Measurements from ENCODE around the gene MAT1A.

MAT1A gene

GRCh38 chr10:80281784-80282765, 7.4 kb downstream of the MAT1A start:
- DNase-seq (ENCODE audit: low read depth in 2 of 2): no peak

- no peak for DNase-seq (ENCODE audit: low read depth in 2 of 2)
These were observed 8.2 kb downstream of the MAT1A start for GRCh38 chr10:80281292-80281691.

GRCh38 chr10:80280071-80280800, 9.2 kb downstream of the MAT1A start:
- no peak for DNase-seq (ENCODE audit: low read depth in 2 of 2)

GRCh38 chr10:80279146-80279545, 10.3 kb downstream of the MAT1A start:
- no peak for DNase-seq (ENCODE audit: low read depth in 2 of 2)

GRCh38 chr10:80278480-80278879, 11.0 kb downstream of the MAT1A start:
- no peak for DNase-seq (ENCODE audit: low read depth in 2 of 2)

GRCh38 chr10:80277567-80278250, 11.7 kb downstream of the MAT1A start:
- no peak for DNase-seq (ENCODE audit: low read depth in 2 of 2)

GRCh38 chr10:80277016-80277415, 12.4 kb downstream of the MAT1A start:
- no peak for DNase-seq (ENCODE audit: low read depth in 2 of 2)

- DNase-seq (ENCODE audit: low read depth in 2 of 2): no peak
These were observed 13.1 kb downstream of the MAT1A start for GRCh38 chr10:80276335-80276734.

GRCh38 chr10:80275756-80276155, 13.7 kb downstream of the MAT1A start:
- DNase-seq (ENCODE audit: low read depth in 2 of 2): no peak

- DNase-seq (ENCODE audit: low read depth in 2 of 2): no peak
These were observed 14.3 kb downstream of the MAT1A start for GRCh38 chr10:80275135-80275498.

GRCh38 chr10:80274396-80275134, 14.9 kb downstream of the MAT1A start:
- no peak for DNase-seq (ENCODE audit: low read depth in 2 of 2)

GRCh38 chr10:80273523-80274170, 15.8 kb downstream of the MAT1A start:
- DNase-seq (ENCODE audit: low read depth in 2 of 2): no peak

- no peak for DNase-seq (ENCODE audit: low read depth in 2 of 2)
These were observed 16.5 kb downstream of the MAT1A start for GRCh38 chr10:80272793-80273522.

- no peak for DNase-seq (ENCODE audit: low read depth in 2 of 2)
These were observed 18.0 kb downstream of the MAT1A start for GRCh38 chr10:80271416-80271815.

GRCh38 chr10:80270887-80271286, 18.6 kb downstream of the MAT1A start:
- DNase-seq (ENCODE audit: low read depth in 2 of 2): no peak

GRCh38 chr10:80268938-80269588, 20.4 kb downstream of the MAT1A start:
- DNase-seq (ENCODE audit: low read depth in 2 of 2): no peak

- DNase-seq (ENCODE audit: low read depth in 2 of 2): no peak
These were observed 21.2 kb downstream of the MAT1A start for GRCh38 chr10:80268266-80268665.

- no peak for DNase-seq (ENCODE audit: low read depth in 2 of 2)
These were observed 23.0 kb downstream of the MAT1A start for GRCh38 chr10:80266513-80266863.

- DNase-seq (ENCODE audit: low read depth in 2 of 2): no peak
These were observed 23.5 kb downstream of the MAT1A start for GRCh38 chr10:80265740-80266512.

Measured in stimulated activated CD4-positive, alpha-beta T cell treated with anti-CD3 and anti-CD28 coated beads, Interleukin-15, amount 100 ng/mL, for 48 hours (primary cell).